Femur (tissue), 1 donor: ENCODE measurements around the gene PFKL.

Experiments used
- DNase-seq: peaks from one replicate; pipeline ENCODE4 v3.0.0-alpha.2; 2017

PFKL gene

DNA sequence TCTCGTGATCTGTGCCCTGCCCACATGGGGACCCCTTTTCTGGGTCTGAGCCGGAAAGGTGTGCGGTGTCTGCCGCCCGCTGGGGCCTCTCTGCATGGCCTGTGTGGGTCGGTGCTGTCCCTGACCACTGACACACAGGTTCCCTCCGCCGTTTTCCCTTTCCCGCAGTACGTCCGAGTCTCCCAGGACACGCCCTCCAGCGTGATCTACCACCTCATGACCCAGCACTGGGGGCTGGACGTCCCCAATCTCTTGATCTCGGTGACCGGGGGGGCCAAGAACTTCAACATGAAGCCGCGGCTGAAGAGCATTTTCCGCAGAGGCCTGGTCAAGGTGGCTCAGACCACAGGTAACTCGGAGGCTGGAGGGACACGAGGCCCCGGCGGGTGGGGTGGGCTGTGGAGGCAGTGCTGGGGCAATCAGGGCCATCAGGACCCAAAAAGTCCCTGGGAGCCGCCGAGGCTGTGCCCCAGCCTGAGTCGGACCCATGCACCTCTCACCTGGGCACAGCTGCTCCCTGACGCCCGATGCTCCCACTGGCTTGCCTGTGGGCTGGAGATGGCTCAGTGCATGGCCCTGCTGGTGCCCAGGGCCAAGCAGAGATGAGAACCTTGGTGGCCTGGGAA, 66.8 kb downstream of the PFKL start:
- DNase-seq, result peak; percentile 12

DNA sequence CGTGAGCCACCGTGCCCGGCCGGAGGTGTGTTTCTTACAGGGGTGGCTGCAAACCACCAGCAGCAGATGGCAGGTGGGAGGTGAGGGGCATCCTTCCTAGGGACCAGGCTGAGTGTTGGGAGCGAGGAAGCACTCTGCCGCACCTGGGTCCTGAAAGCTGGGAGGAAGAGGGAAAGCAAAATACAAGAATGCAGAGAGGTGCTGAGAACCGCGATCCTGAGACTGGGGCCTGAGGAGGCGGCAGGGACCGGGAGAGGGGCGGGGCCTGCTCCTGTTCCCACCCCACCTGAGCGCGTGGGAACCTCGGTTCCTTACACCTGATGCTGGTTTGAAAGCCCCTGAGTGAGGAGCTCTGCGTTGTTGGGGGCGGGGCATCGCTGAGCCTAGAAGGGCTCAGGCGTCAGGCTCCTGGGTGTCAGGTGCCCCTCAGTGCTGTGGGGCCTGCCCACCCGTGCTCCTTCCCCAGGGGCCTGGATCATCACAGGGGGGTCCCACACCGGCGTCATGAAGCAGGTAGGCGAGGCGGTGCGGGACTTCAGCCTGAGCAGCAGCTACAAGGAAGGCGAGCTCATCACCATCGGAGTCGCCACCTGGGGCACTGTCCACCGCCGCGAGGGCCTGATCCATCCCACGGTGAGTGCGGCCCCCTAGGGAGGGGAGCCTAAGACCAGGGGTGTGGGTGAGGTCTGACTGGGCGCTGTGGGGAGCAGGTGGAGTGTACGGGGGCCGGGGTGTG, 69.0 kb downstream of the PFKL start:
- DNase-seq, result peak; percentile 11

DNA sequence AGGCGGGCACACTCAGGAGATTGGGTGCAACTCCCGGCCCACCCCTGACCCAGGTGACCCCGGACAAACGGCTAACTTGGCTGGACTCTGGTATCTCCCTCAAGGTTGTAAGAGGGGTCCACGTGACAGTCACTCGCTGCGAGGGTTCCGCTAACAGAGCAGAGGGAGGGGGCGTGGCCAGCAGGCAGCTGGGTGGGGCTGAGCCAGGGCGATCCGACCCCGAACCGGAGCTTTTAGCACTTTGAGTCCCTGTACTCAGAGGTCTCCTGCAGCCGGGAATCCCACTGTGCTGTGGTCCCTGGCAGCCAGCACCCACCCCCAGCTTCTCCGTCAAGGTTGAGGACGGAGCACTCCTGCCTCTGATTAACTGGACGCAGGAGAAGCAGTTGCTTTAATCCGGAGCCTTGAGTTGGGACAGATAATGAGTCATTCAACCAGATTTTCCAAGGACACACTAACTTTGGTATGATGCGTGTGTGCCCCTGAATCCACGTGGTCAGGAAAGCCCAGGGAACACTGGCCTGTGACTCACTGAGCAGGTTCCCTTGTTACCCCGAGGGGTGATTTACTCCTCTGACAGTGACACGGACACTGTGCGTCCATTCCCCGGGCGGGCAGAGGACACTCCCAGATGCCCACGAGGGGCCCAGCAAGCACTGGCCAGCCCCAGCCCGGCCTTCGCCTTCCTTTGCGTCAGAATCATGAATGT, 70.3 kb downstream of the PFKL start:
- peak; percentile 22 for DNase-seq

DNA sequence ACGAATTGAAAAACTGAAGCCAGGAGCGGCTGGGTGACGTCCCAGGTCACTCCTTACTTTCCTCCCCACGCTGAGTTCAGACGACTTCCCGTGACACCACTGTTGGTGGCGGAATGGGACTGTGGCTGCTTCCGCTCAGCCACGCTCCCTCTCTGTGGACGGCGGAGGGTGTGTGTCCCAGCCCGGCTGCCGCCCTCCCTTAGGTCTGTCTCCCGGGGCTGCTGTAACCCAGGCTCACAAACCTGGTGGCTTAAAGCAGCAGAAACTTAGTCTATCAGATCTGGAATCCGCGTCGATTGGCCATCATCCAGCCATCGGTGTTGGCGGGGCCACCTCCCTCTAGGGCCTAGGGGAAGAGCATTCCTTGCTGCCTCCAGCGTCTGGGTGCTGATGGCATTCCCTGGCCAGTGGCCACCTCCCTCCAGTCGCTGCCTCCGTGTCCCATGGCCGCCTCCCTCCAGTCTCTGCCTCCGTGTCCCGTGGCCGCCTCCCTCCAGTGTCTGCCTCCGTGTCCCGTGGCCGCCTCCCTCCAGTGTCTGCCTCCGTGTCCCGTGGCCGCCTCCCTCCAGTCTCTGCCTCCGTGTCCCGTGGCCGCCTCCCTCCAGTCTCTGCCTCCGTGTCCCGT, 71.0 kb downstream of the PFKL start:
- peak; percentile 7 for DNase-seq

DNA sequence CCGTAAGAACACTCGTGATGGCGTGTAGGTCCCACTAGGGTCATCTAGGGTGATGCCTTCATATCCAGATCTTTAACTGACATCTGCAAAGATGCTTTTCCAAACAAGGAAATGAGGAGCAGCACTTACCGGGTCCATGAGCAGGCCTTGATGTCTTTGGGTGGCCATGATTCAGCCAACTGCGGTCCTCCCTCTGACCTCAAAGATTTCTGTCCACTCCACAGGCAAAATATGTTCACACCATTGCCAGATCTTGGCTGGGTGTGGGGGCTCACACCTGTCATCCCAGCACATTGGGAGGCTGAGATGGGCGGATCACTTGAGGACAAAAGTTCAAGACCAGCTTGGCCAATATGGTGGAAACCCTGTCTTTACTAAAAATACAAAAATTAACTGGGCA, 71.7 kb downstream of the PFKL start:
- no peak for DNase-seq

DNA sequence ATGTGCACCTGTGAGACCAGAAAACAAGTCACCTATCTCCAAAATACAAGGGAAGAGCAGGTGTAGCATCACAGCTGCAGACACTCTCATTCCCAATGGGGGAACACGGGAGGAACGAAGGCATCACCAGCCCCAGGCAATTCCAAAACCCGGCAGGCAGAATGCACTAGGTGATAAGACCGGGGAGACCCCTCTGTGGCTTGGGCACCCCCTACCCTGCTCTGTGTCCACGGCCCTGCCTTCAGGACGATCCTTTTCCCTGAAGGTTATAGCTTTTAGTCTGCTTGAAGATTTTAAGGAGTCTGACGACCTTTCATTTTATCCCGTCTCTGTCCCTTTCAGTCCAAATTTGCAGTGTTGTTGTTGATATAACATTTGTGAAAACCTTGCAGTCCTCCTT, 72.8 kb downstream of the PFKL start:
- DNase-seq, result no peak

DNA sequence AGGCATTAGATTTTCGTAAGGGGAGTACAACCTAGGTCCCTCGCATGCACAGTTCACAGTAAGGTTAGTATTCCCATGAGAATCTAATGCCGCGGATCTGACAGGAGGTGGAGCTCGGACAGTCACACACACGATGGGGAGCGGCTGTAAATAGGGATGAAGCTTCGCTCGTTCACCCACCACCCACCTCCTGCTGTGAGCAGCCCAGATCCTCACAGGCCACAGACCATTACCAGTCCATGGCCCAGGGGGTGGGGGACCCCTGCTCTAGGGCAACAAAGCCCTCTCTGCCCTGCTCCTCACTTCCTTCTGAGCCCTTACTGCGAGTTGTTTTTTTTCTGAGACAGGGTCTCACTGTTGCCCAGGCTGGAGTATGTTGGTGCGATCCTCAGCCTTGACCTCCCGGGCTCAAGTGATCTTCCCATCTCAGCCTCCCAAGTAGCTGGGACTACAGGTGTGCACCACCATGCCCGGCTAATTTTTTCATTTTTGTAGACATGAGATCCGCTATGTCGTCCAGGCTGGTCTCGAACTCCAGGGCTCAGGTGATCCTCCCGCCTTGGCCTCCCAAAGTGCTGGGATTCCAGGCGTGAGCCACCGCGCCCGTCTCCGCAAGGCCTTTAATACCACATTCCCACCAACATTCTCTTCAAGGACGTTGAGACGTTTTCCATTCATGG, 74.9 kb downstream of the PFKL start:
- DNase-seq, result peak; percentile 8

DNA sequence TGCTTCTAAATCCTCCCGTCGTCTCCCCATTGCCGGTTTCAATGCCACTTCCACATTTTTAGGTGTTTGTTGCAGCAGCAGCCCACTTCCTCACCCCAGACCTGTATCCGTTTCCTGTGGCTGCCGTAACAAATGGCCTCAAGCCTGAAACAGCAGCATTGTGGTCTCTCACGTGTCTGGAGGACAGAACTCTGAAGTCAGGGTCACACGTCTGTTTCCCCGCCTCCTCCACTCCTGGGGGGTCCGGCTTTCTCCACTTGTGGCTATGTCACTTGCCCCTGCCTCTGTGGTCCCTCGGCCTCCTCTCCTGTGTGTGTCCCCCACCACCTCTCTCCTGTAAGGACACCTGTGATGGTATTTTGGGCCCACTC, 75.4 kb downstream of the PFKL start:
- peak; percentile 61 for DNase-seq

DNA sequence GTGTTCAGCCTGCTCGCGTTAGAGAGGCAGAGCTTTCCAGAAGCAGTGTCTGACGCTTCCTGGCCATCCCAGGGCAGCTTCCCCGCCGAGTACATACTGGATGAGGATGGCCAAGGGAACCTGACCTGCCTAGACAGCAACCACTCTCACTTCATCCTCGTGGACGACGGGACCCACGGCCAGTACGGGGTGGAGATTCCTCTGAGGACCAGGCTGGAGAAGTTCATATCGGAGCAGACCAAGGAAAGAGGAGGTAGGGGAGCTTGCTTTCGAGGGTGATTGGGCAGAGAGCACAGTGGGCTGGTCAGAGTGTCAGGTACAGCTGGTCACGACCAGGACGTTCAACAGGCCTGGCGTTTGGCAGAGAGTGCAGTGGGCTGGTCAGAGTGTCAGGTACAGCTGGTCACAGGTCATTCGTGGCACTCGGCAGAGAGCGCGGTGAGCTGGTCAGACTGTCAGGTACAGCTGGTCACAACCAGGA, 75.9 kb downstream of the PFKL start:
- DNase-seq, result peak; percentile 10

DNA sequence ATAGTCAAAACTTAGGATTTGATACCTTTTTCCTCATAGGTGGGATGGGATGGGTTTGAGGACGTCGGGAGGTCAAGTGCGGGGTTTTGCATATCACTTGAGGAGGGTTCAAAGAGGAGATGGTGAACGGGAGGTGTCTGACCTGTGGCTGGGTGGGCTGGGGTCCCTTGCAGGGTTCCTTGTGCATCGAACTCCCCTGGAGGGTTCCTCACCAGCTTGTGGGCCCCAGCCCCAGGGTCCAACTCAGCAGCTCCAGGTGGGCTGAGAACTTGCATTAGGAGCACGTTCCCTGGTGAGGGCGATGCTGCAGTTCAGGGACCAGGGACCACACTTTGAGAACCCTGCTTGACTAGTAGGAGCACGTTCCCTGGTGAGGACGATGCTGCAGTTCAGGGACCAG, 76.8 kb downstream of the PFKL start:
- DNase-seq, result no peak
